Glutamatergic neuron (in vitro differentiated cells): Measurements from ENCODE around the gene SNRPB2. TPM values are rescaled to one million over a fixed set of nuclear protein-coding genes. Genes with fewer than 3 reads are reported as not detected.

Source experiments
- DNase-seq: peaks from one replicate; pipeline ENCODE4 v3.0.0; 2022
- H3K27ac Mint-ChIP-seq: one replicate; pipeline ENCODE4 v1.8.0; 2020; ENCODE audit warnings: mild to moderate bottlenecking, mixed read lengths, inconsistent platforms; ENCODE audit not compliant: unreplicated experiment
- H3K27me3 Mint-ChIP-seq: one replicate; pipeline ENCODE4 v1.8.0; 2020; ENCODE audit warnings: mild to moderate bottlenecking, moderate library complexity, mixed read lengths, inconsistent platforms; ENCODE audit not compliant: unreplicated experiment
- H3K36me3 Mint-ChIP-seq: one replicate; pipeline ENCODE4 v1.8.0; 2020; ENCODE audit warnings: mild to moderate bottlenecking, mixed read lengths, inconsistent platforms; ENCODE audit not compliant: unreplicated experiment
- H3K4me1 Mint-ChIP-seq: one replicate; pipeline ENCODE4 v1.8.0; 2020; ENCODE audit warnings: mild to moderate bottlenecking, low read depth, mixed read lengths, inconsistent platforms; ENCODE audit not compliant: unreplicated experiment
- H3K4me3 Mint-ChIP-seq: one replicate; pipeline ENCODE4 v1.8.0; 2020; ENCODE audit warnings: mild to moderate bottlenecking, mixed read lengths, inconsistent platforms; ENCODE audit not compliant: unreplicated experiment
- H3K9me3 Mint-ChIP-seq: one replicate; pipeline ENCODE4 v1.8.0; 2020; ENCODE audit warnings: mild to moderate bottlenecking, moderate library complexity, mixed read lengths, inconsistent platforms; ENCODE audit not compliant: unreplicated experiment
- total RNA-seq: library from RNA; stranded (reverse); fragmentation: NEBNext Ultra II Directional; extraction: Animal tissue kit (Norgen Biotek cat#: 25700); gene quantifications from one replicate; pipeline ENCODE4 v1.2.1, GENCODE V29; 2021; ENCODE audit not compliant: unreplicated experiment
- TF ChIP-seq, protein P1 (sequence below): fragments of 200-600 bp; sonication (generic); IDR thresholded peaks from one replicate; pipeline ENCODE4 v1.5.0; 2021; ENCODE audit not compliant: partially characterized antibody, unreplicated experiment

The SNRPB2 gene
- total RNA-seq, 1 donor from 2014 or later, result 81.3 TPM

DNA sequence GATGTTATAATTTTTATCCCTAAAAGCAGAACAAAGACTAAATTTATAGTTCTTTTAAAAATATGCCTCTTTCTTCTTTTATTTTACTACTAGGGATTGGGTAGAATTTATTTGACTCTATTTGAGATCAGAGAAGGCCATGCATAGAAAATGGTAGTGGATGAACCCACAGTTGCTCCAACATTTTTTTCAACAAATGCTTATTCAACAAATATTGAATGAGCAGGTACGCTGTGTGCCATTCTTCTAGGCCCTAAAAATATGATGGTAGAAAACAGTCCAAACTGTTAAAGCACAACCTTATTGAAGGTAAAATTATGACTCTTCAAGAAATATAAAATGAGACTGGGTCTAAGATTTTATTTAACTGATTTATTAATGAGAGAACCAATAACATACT lies 48.3 kb downstream of the SNRPB2 start:
- Mint-ChIP-seq H3K4me1 (no peaks in the 10 kb centered on the region), H3K9me3 (peaks cover 2% of the 10 kb centered on the region), H3K36me3 (no peaks in the 10 kb centered on the region), H3K27me3 (no peaks in the 10 kb centered on the region), H3K27ac (no peak overlapping the region), H3K4me3 (no peak overlapping the region)
- no peak for DNase-seq
- TF ChIP-seq, protein P1, sequence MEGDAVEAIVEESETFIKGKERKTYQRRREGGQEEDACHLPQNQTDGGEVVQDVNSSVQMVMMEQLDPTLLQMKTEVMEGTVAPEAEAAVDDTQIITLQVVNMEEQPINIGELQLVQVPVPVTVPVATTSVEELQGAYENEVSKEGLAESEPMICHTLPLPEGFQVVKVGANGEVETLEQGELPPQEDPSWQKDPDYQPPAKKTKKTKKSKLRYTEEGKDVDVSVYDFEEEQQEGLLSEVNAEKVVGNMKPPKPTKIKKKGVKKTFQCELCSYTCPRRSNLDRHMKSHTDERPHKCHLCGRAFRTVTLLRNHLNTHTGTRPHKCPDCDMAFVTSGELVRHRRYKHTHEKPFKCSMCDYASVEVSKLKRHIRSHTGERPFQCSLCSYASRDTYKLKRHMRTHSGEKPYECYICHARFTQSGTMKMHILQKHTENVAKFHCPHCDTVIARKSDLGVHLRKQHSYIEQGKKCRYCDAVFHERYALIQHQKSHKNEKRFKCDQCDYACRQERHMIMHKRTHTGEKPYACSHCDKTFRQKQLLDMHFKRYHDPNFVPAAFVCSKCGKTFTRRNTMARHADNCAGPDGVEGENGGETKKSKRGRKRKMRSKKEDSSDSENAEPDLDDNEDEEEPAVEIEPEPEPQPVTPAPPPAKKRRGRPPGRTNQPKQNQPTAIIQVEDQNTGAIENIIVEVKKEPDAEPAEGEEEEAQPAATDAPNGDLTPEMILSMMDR, result no peak

- TF ChIP-seq, protein P1, result no peak
- no peaks in the 10 kb centered on the region for H3K4me1 Mint-ChIP-seq
- H3K9me3 Mint-ChIP-seq, result peaks cover 2% of the 10 kb centered on the region
- DNase-seq, result no peak
- no peak overlapping the region for H3K27ac Mint-ChIP-seq
- no peak overlapping the region for H3K4me3 Mint-ChIP-seq
- no peaks in the 10 kb centered on the region for H3K27me3 Mint-ChIP-seq
- H3K36me3 Mint-ChIP-seq, result no peaks in the 10 kb centered on the region
These were observed 51.7 kb downstream of the SNRPB2 start for GRCh38 chr20:16781496-16781895.

GRCh38 chr20:16785226-16785625 lies 55.4 kb downstream of the SNRPB2 start:
- no peak for DNase-seq
- H3K27me3 Mint-ChIP-seq, result peaks cover 3% of the 10 kb centered on the region
- peaks cover 2% of the 10 kb centered on the region for H3K9me3 Mint-ChIP-seq
- no peak overlapping the region for H3K27ac Mint-ChIP-seq
- no peaks in the 10 kb centered on the region for H3K36me3 Mint-ChIP-seq
- no peaks in the 10 kb centered on the region for H3K4me1 Mint-ChIP-seq
- TF ChIP-seq, protein P1, result no peak
- H3K4me3 Mint-ChIP-seq, result no peak overlapping the region

Other genes starting within 250 kb of the SNRPB2 start
- 27.0 TPM for gene KIF16B, start 156.6 kb upstream of the SNRPB2 start, total RNA-seq
- not detected for gene OTOR, start 18.3 kb downstream of the SNRPB2 start, total RNA-seq